SK-N-SH (cell line): ENCODE measurements around the gene ATP5PB.

Experiments used
- GABPA ChIP-seq: IDR thresholded peaks from 2 replicates; pipeline ENCODE4 v1.4.0; 2012; ENCODE audit warnings: low read depth, mild to moderate bottlenecking
- JUND ChIP-seq: IDR thresholded peaks from 2 replicates; pipeline ENCODE4 v1.4.0; 2012
- MXI1 ChIP-seq: IDR thresholded peaks from 2 replicates; pipeline ENCODE4 v1.6.1; 2012; ENCODE audit warnings: mild to moderate bottlenecking, low read depth, low read length, improper control_type of control experiment

GRCh38 chr1:111468717-111469100 lies 19.4 kb downstream of the ATP5PB start:
- TF ChIP-seq MXI1: no peak
- TF ChIP-seq JUND: no peak
- TF ChIP-seq GABPA: no peak
